GM12878 (cell line): ENCODE measurements around the gene CA10. TPM values are rescaled to one million over a fixed set of nuclear protein-coding genes. Genes with fewer than 3 reads are reported as not detected.

Experiments used
- ATAC-seq: fragments of 200-7000 bp; cut with Tn5 transposase; 3 replicates; pipeline ENCODE4 v1.9.1; 2020; ENCODE audit warnings: mild to moderate bottlenecking, moderate library complexity
- BruUV-seq: library from RNA; stranded (reverse); fragments of 400-500 nt; replicated peaks from 2 replicates; lab custom pipeline; 2021; lab: Mats Ljungman, UMichigan
- CTCF ChIA-PET: fragments of 300-600 bp; sonication (Branson Sonifier 250); formaldehyde crosslinking; extraction: SDS; loops from one replicate; lab custom pipeline; 2021; ENCODE audit warnings: inconsistent platforms; lab: Yijun Ruan, JAX
- POLR2A ChIA-PET: fragments of 350-600 bp; formaldehyde crosslinking; extraction: SDS; loops from one replicate; lab custom pipeline; 2021; ENCODE audit warnings: inconsistent platforms; lab: Charles Lee
- RAD21 ChIA-PET: fragments of 300-600 bp; sonication (Branson Sonifier 250); formaldehyde crosslinking; loops from one replicate; lab custom pipeline; 2023; ENCODE audit warnings: antibody characterized with exemption; ENCODE audit not compliant: unreplicated experiment; lab: Charles Lee
- SMC1A ChIA-PET: fragments of 300-600 bp; sonication (Branson Sonifier 250); formaldehyde crosslinking; loops from one replicate; lab custom pipeline; 2023; ENCODE audit not compliant: unreplicated experiment, uncharacterized antibody; lab: Charles Lee
- DNase-seq: peaks from one replicate; pipeline ENCODE4 v3.0.0-alpha.2; 2011; ENCODE audit warnings: low read depth, low spot score
- FAIRE-seq: peaks from 3 replicates; lab custom pipeline; 2011; peaks lifted over from hg19 to GRCh38; lab: Jason Lieb, UNC
- H2AFZ ChIP-seq: 2 replicates; pipeline ENCODE4 v1.6.0; 2011; ENCODE audit warnings: low read depth, low read length, control low read depth; ENCODE audit not compliant: control insufficient read depth
- H3K27ac ChIP-seq: 2 replicates; pipeline ENCODE4 v1.5.1; 2011; ENCODE audit warnings: control low read depth; ENCODE audit not compliant: control insufficient read depth, insufficient read depth
- H3K27me3 ChIP-seq, 2 experiments: replicated peaks in 1 of 2; 2 replicates each; pipeline versions ENCODE4 v1.6.0 to v1.6.1; 2011; ENCODE audit warnings: low read length in 1 of 2; ENCODE audit not compliant: control insufficient read depth in 2 of 2, insufficient read depth in 2 of 2
- H3K36me3 ChIP-seq, 2 experiments: 2 replicates each; pipeline ENCODE4 v1.5.1; 2011; ENCODE audit warnings: low read length in 1 of 2; ENCODE audit not compliant: control insufficient read depth in 2 of 2, insufficient read depth in 2 of 2
- H3K4me1 ChIP-seq: 2 replicates; pipeline ENCODE4 v1.6.1; 2011; ENCODE audit warnings: mild to moderate bottlenecking, low read length, moderate library complexity, mixed read lengths; ENCODE audit not compliant: control insufficient read depth, insufficient read depth
- H3K4me2 ChIP-seq: 2 replicates; pipeline ENCODE4 v1.6.0; 2011; ENCODE audit warnings: control low read depth; ENCODE audit not compliant: control insufficient read depth, insufficient read depth
- H3K4me3 ChIP-seq: fragments of 200-600 bp; sonication (generic); 2 replicates; pipeline ENCODE4 v1.5.1; 2016
- H3K79me2 ChIP-seq: 2 replicates; pipeline ENCODE4 v1.6.0; 2011; ENCODE audit warnings: low read length; ENCODE audit not compliant: control insufficient read depth, insufficient read depth
- H3K9ac ChIP-seq: 2 replicates; pipeline ENCODE4 v1.8.0; 2011; ENCODE audit warnings: low read length, control low read depth, mixed read lengths; ENCODE audit not compliant: control insufficient read depth, insufficient read depth
- H3K9me3 ChIP-seq: replicated peaks from 3 replicates; pipeline ENCODE4 v1.5.1; 2011; ENCODE audit warnings: mild to moderate bottlenecking, low read length; ENCODE audit not compliant: control insufficient read depth, insufficient read depth
- H4K20me1 ChIP-seq: 2 replicates; pipeline ENCODE4 v1.6.0; 2011; ENCODE audit not compliant: control insufficient read depth, insufficient read depth
- ASH2L ChIP-seq: fragments of 300-600, 200-600 bp; sonication (generic); IDR thresholded peaks from 2 replicates; pipeline ENCODE4 v1.6.1; 2017; ENCODE audit warnings: low read depth, mild to moderate bottlenecking, borderline replicate concordance
- ATF7 ChIP-seq: fragments of 450-650 bp; IDR thresholded peaks from 2 replicates; pipeline ENCODE4 v1.6.1; 2016; ENCODE audit warnings: low read depth, mild to moderate bottlenecking
- BCLAF1 ChIP-seq: fragments of 450-650 bp; IDR thresholded peaks from 2 replicates; pipeline ENCODE4 v1.6.1; 2017; ENCODE audit warnings: antibody characterized with exemption, mild to moderate bottlenecking, moderate library complexity
- BHLHE40 ChIP-seq, 2 experiments: fragments of 450-650 bp in 1 of 2; IDR thresholded peaks; 2 replicates each; pipeline ENCODE4 v1.6.1; 2011 to 2017; ENCODE audit warnings: low read depth in 2 of 2, borderline replicate concordance in 1 of 2, improper control_type of control experiment in 1 of 2, low read length in 1 of 2, mild to moderate bottlenecking in 1 of 2
- HDGF ChIP-seq: fragments of 450-650 bp; IDR thresholded peaks from 2 replicates; pipeline ENCODE4 v1.6.1; 2016; ENCODE audit warnings: antibody characterized with exemption
- IRF4 ChIP-seq: IDR thresholded peaks from 2 replicates; pipeline ENCODE4 v1.6.1; 2011; ENCODE audit warnings: low read depth, low read length
- LARP7 ChIP-seq: fragments of 450-650 bp; IDR thresholded peaks from 2 replicates; pipeline ENCODE4 v1.6.1; 2017; ENCODE audit warnings: mild to moderate bottlenecking
- MEF2A ChIP-seq: IDR thresholded peaks from 2 replicates; pipeline ENCODE4 v1.6.1; 2011; ENCODE audit warnings: low read depth, mild to moderate bottlenecking, low read length, moderate library complexity; ENCODE audit not compliant: insufficient read depth
- RBBP5 ChIP-seq: fragments of 200-600 bp; sonication (generic); conservative IDR thresholded peaks from 2 replicates; pipeline ENCODE4 v1.6.1; 2016
- SMC3 ChIP-seq: IDR thresholded peaks from 2 replicates; pipeline ENCODE4 v1.6.1; 2011; ENCODE audit warnings: low read length, improper control_type of control experiment, borderline replicate concordance
- STAT3 ChIP-seq: IDR thresholded peaks from 2 replicates; pipeline ENCODE4 v1.6.1; 2011; ENCODE audit warnings: low read depth, low read length, improper control_type of control experiment
- ZBED1 ChIP-seq: IDR thresholded peaks from 2 replicates; pipeline ENCODE4 v1.6.1; 2016; ENCODE audit warnings: borderline replicate concordance
- ZBTB33 ChIP-seq: fragments of 450-650 bp; IDR thresholded peaks from 2 replicates; pipeline ENCODE4 v1.6.1; 2017; ENCODE audit warnings: mild to moderate bottlenecking
- WGBS: methylation state at CpG from one replicate; pipeline ENCODE4 v1.1.6; 2016; ENCODE audit warnings: low lambda C conversion rate; ENCODE audit not compliant: insufficient replicate concordance, insufficient coverage; ENCODE audit errors: missing lambda C conversion rate; 5-methylcytosine and 5-hydroxymethylcytosine counted together
- in situ Hi-C: fragments of 300-500 bp; cut with MboI; formaldehyde crosslinking; loops from 9 replicates; pipeline ENCODE4 v1.14.3; 2018; ENCODE audit warnings: mixed read lengths
- intact Hi-C: fragments of 100-400 bp; cut with micrococcal nuclease; formaldehyde crosslinking; loops from one replicate; pipeline ENCODE4 v1.14.2; 2022; ENCODE audit not compliant: unreplicated experiment
- polyA plus RNA-seq, 11 experiments: library from polyadenylated mRNA; depleted of rRNA in 4 of 11; unstranded in 6 of 11; stranded (reverse) in 5 of 11; fragments of >200 nt; fragmentation: Nextera tagmentation in 4 of 11; fragmentation: Illumina TruSeq in 1 of 11; extraction: Ambion mirVana in 4 of 11; extraction: Trizol in 1 of 11; gene quantifications; 1 replicate in 1 of 11; 2 replicates in 10 of 11; pipeline versions ENCODE4 v1.2.1 to v1.2.3, GENCODE V29; 2011 to 2016; ENCODE audit warnings: inconsistent platforms in 2 of 11, missing spikeins in 2 of 11, low read depth in 1 of 11
- total RNA-seq, 4 experiments: library from RNA; depleted of rRNA in 3 of 4; stranded (reverse); fragments of >200 nt in 3 of 4; fragmentation: Illumina TruSeq in 1 of 4; extraction: Trizol in 1 of 4; gene quantifications; 2 replicates each; pipeline versions ENCODE4 v1.2.1 to v1.2.3, GENCODE V29; 2013 to 2021
- TF ChIP-seq, protein P1 (sequence below), 3 experiments: IDR thresholded peaks in 2 of 3; conservative IDR thresholded peaks in 1 of 3; 2 replicates each; pipeline ENCODE4 v1.5.1; 2011; ENCODE audit warnings: low read depth in 3 of 3, low read length in 3 of 3, mild to moderate bottlenecking in 3 of 3, control low read depth in 2 of 3, moderate library complexity in 2 of 3, inconsistent platforms in 1 of 3, mixed read lengths in 1 of 3; ENCODE audit not compliant: control insufficient read depth in 2 of 3, insufficient read depth in 1 of 3; ENCODE audit errors: extremely low read depth in 1 of 3
- TF ChIP-seq, protein P2 (sequence below): fragments of 450-650 bp; formaldehyde crosslinking; IDR thresholded peaks from 2 replicates; pipeline ENCODE4 v1.4.0; 2020; ENCODE audit warnings: mild to moderate bottlenecking, moderate library complexity

The CA10 gene
- total and polyA plus RNA-seq, 10 of the 15 experiments (the other 5 are each of a cell fraction or from before 2014, with no cell fraction given) = not detected

GRCh38 chr17:51607512-51607911 is 551.0 kb downstream of the CA10 start:
- intact Hi-C loops = no loop called here
- H3K36me3 ChIP-seq = no peaks in the 10 kb centered on the region
- TF ChIP-seq ZBTB33 (no peak), SMC3 (no peak), BCLAF1 (no peak), RBBP5 (no peak), HDGF (no peak), BHLHE40 (IDR thresholded peaks at IDR 0.05; ENCODE audit: borderline replicate concordance in 1 of 2, low read depth in 2 of 2, low read length in 1 of 2) (no peak), IRF4 (no peak), LARP7 (no peak), ZBED1 (no peak), ASH2L (no peak), STAT3 (no peak), ATF7 (no peak), MEF2A (no peak)
- TF ChIP-seq, protein P1, sequence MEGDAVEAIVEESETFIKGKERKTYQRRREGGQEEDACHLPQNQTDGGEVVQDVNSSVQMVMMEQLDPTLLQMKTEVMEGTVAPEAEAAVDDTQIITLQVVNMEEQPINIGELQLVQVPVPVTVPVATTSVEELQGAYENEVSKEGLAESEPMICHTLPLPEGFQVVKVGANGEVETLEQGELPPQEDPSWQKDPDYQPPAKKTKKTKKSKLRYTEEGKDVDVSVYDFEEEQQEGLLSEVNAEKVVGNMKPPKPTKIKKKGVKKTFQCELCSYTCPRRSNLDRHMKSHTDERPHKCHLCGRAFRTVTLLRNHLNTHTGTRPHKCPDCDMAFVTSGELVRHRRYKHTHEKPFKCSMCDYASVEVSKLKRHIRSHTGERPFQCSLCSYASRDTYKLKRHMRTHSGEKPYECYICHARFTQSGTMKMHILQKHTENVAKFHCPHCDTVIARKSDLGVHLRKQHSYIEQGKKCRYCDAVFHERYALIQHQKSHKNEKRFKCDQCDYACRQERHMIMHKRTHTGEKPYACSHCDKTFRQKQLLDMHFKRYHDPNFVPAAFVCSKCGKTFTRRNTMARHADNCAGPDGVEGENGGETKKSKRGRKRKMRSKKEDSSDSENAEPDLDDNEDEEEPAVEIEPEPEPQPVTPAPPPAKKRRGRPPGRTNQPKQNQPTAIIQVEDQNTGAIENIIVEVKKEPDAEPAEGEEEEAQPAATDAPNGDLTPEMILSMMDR (IDR thresholded peaks at IDR 0.05 in 2 of 3, conservative IDR thresholded peaks at IDR 0.05 in 1 of 3; ENCODE audit: control insufficient read depth in 2 of 3, extremely low read depth in 1 of 3, insufficient read depth in 1 of 3, low read depth in 3 of 3, low read length in 3 of 3) = no peak
- TF ChIP-seq, protein P2, sequence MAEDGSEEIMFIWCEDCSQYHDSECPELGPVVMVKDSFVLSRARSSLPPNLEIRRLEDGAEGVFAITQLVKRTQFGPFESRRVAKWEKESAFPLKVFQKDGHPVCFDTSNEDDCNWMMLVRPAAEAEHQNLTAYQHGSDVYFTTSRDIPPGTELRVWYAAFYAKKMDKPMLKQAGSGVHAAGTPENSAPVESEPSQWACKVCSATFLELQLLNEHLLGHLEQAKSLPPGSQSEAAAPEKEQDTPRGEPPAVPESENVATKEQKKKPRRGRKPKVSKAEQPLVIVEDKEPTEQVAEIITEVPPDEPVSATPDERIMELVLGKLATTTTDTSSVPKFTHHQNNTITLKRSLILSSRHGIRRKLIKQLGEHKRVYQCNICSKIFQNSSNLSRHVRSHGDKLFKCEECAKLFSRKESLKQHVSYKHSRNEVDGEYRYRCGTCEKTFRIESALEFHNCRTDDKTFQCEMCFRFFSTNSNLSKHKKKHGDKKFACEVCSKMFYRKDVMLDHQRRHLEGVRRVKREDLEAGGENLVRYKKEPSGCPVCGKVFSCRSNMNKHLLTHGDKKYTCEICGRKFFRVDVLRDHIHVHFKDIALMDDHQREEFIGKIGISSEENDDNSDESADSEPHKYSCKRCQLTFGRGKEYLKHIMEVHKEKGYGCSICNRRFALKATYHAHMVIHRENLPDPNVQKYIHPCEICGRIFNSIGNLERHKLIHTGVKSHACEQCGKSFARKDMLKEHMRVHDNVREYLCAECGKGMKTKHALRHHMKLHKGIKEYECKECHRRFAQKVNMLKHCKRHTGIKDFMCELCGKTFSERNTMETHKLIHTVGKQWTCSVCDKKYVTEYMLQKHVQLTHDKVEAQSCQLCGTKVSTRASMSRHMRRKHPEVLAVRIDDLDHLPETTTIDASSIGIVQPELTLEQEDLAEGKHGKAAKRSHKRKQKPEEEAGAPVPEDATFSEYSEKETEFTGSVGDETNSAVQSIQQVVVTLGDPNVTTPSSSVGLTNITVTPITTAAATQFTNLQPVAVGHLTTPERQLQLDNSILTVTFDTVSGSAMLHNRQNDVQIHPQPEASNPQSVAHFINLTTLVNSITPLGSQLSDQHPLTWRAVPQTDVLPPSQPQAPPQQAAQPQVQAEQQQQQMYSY (CRISPR knock-in tag) = no peak
- no peak overlapping the region for H3K4me3 ChIP-seq
- no peaks in the 10 kb centered on the region; a peak in 1 of 4 replicates for H3K27me3 ChIP-seq
- no peak overlapping the region for H3K27ac ChIP-seq
- H3K9me3 ChIP-seq = no peaks in the 10 kb centered on the region
- ChIA-PET SMC1A (no interaction called here), RAD21 (no interaction called here), CTCF (no interaction called here), POLR2A (no interaction called here)
- in situ Hi-C loops = no loop called here
- H3K79me2 ChIP-seq = no peaks in the 10 kb centered on the region
- no peak for DNase-seq
- FAIRE-seq = no peak
- H3K9ac ChIP-seq = no peak overlapping the region
- no peaks in the 10 kb centered on the region for H4K20me1 ChIP-seq
- BruUV-seq = no TSS peak
- no peak overlapping the region for H2AFZ ChIP-seq
- 22% methylated on average over 2 of the region's 2 CpGs for WGBS
- H3K4me2 ChIP-seq = no peak overlapping the region
- no peak for ATAC-seq
- no peaks in the 10 kb centered on the region for H3K4me1 ChIP-seq
